A549 (cell line): Measurements from ENCODE around the gene GNAO1. TPM values are rescaled to one million over a fixed set of nuclear protein-coding genes. Genes with fewer than 3 reads are reported as not detected.

Experiments used
- ATAC-seq, 2 experiments: fragments of 200-7000 bp in 1 of 2; fragments of >200 bp in 1 of 2; cut with Nextera tagmentation in 1 of 2; cut with Tn5 transposase in 1 of 2; 3 replicates each; pipeline versions ENCODE4 v1.8.0 to v1.9.1; 2018 to 2020; ENCODE audit warnings: mild to moderate bottlenecking in 1 of 2, moderate library complexity in 1 of 2
- CTCF ChIA-PET: fragments of 300-600 bp; sonication (Branson Sonifier 250); formaldehyde crosslinking; extraction: SDS; loops from one replicate; lab custom pipeline; 2021; ENCODE audit warnings: antibody characterized with exemption, inconsistent platforms; lab: Yijun Ruan, JAX
- POLR2A ChIA-PET: fragments of 350-600 bp; formaldehyde crosslinking; extraction: SDS; loops from one replicate; lab custom pipeline; 2021; ENCODE audit warnings: antibody characterized with exemption, inconsistent platforms; lab: Yijun Ruan, JAX
- DNase-seq, 2 experiments: peaks; one replicate each; pipeline versions ENCODE4 v3.0.0 to v3.0.0-alpha.2; 2011 to 2016; ENCODE audit warnings: low read depth in 1 of 2, low spot score in 1 of 2
- FAIRE-seq: peaks from 2 replicates; lab custom pipeline; 2011; peaks lifted over from hg19 to GRCh38; lab: Jason Lieb, UNC
- H3K27ac ChIP-seq, 2 experiments: fragments of >200 bp; sonication (Bioruptor Twin); formaldehyde crosslinking; 3 replicates each; pipeline ENCODE4 v1.5.1; 2016 to 2017
- H3K4me1 ChIP-seq: fragments of >200 bp; sonication (Bioruptor Twin); formaldehyde crosslinking; 3 replicates; pipeline ENCODE4 v1.6.1; 2016
- H3K4me2 ChIP-seq: fragments of >200 bp; sonication (Bioruptor Twin); formaldehyde crosslinking; 3 replicates; pipeline ENCODE4 v1.6.1; 2016
- H3K4me3 ChIP-seq: fragments of >200 bp; sonication (Bioruptor Twin); formaldehyde crosslinking; 3 replicates; pipeline ENCODE4 v1.5.1; 2016
- H3K9me3 ChIP-seq: fragments of >200 bp; sonication (Bioruptor Twin); formaldehyde crosslinking; 3 replicates; pipeline ENCODE4 v1.6.1; 2016
- BHLHE40 ChIP-seq: IDR thresholded peaks from 2 replicates; pipeline ENCODE4 v1.6.1; 2012; ENCODE audit warnings: low read depth, low read length, inconsistent platforms
- CBX2 ChIP-seq: fragments of 200-600 bp; sonication (generic); IDR thresholded peaks from 2 replicates; pipeline ENCODE4 v1.6.1; 2016; ENCODE audit warnings: low read depth, mild to moderate bottlenecking, borderline replicate concordance
- CBX8 ChIP-seq: fragments of 200-600 bp; sonication (generic); IDR thresholded peaks from 2 replicates; pipeline ENCODE4 v1.6.1; 2016
- CHD2 ChIP-seq: fragments of 150-350 bp; IDR thresholded peaks from 2 replicates; pipeline ENCODE4 v1.6.1; 2014; ENCODE audit warnings: low read length; ENCODE audit not compliant: partially characterized antibody
- CTCF ChIP-seq: fragments of >200 bp; sonication (Bioruptor Twin); formaldehyde crosslinking; IDR thresholded peaks from 3 replicates; pipeline ENCODE4 v1.5.1; 2016
- EHMT2 ChIP-seq: fragments of 200-600 bp; sonication (generic); IDR thresholded peaks from 2 replicates; pipeline ENCODE4 v1.6.1; 2016; ENCODE audit warnings: antibody characterized with exemption, low read depth, mild to moderate bottlenecking, moderate library complexity
- ESRRA ChIP-seq: fragments of 150-350 bp; IDR thresholded peaks from 2 replicates; pipeline ENCODE4 v1.6.1; 2014; ENCODE audit warnings: mild to moderate bottlenecking, low read length, borderline replicate concordance
- FOXS1 ChIP-seq: fragments of 250-450 bp; sonication (Bioruptor Pico); IDR thresholded peaks from 2 replicates; pipeline ENCODE4 v1.5.0; 2020; ENCODE audit warnings: mild to moderate bottlenecking, moderate library complexity
- GATA3 ChIP-seq: IDR thresholded peaks from 2 replicates; pipeline ENCODE4 v1.6.1; 2012; ENCODE audit warnings: borderline replicate concordance
- HES2 ChIP-seq: fragments of >200 bp; sonication (Bioruptor Twin); formaldehyde crosslinking; IDR thresholded peaks from 2 replicates; pipeline ENCODE4 v1.6.1; 2016
- HMGXB4 ChIP-seq: fragments of 250-450 bp; sonication (Bioruptor Pico); IDR thresholded peaks from 2 replicates; pipeline ENCODE4 v1.5.0; 2021; ENCODE audit warnings: mild to moderate bottlenecking, moderate library complexity, borderline replicate concordance
- HOXB5 ChIP-seq: fragments of 250-450 bp; sonication (Bioruptor Pico); IDR thresholded peaks from 2 replicates; pipeline ENCODE4 v1.5.0; 2020; ENCODE audit warnings: mild to moderate bottlenecking, moderate library complexity
- JUN ChIP-seq, 2 experiments: fragments of >200 bp; sonication (Bioruptor Twin); formaldehyde crosslinking; IDR thresholded peaks; 2 replicates in 1 of 2; 3 replicates in 1 of 2; pipeline ENCODE4 v1.6.1; 2016 to 2017
- MAX ChIP-seq: IDR thresholded peaks from 2 replicates; pipeline ENCODE4 v1.6.1; 2012
- MAZ ChIP-seq: fragments of 150-350 bp; IDR thresholded peaks from 2 replicates; pipeline ENCODE4 v1.6.1; 2014; ENCODE audit warnings: antibody characterized with exemption, low read depth, low read length, borderline replicate concordance
- MYC ChIP-seq: IDR thresholded peaks from 2 replicates; pipeline ENCODE4 v1.6.1; 2012; ENCODE audit warnings: mild to moderate bottlenecking, inconsistent platforms, low read length, improper control_type of control experiment, borderline replicate concordance
- PHF8 ChIP-seq: fragments of 200-600 bp; sonication (generic); IDR thresholded peaks from 2 replicates; pipeline ENCODE4 v1.6.1; 2016; ENCODE audit warnings: low read depth, mild to moderate bottlenecking, antibody characterized with exemption, moderate library complexity, borderline replicate concordance
- RARB ChIP-seq: fragments of 250-450 bp; sonication (Bioruptor Pico); IDR thresholded peaks from 2 replicates; pipeline ENCODE4 v1.8.0; 2021; ENCODE audit warnings: mild to moderate bottlenecking, moderate library complexity
- RNF2 ChIP-seq: fragments of 200-600 bp; sonication (generic); IDR thresholded peaks from 2 replicates; pipeline ENCODE4 v1.6.1; 2016; ENCODE audit warnings: low read depth, mild to moderate bottlenecking, antibody characterized with exemption, moderate library complexity, borderline replicate concordance
- SMC3 ChIP-seq: fragments of >200 bp; sonication (Bioruptor Twin); formaldehyde crosslinking; IDR thresholded peaks from 3 replicates; pipeline ENCODE4 v1.6.1; 2018; ENCODE audit warnings: inconsistent platforms
- TP53 ChIP-seq: fragments of 250-450 bp; sonication (Bioruptor Pico); IDR thresholded peaks from 2 replicates; pipeline ENCODE4 v1.5.0; 2021; ENCODE audit warnings: mild to moderate bottlenecking, moderate library complexity
- USF2 ChIP-seq: fragments of 450-650 bp; IDR thresholded peaks from 2 replicates; pipeline ENCODE4 v1.6.1; 2014; ENCODE audit warnings: antibody characterized with exemption
- ZC3H11A ChIP-seq: fragments of 450-650 bp; IDR thresholded peaks from 2 replicates; pipeline ENCODE4 v1.6.1; 2014; ENCODE audit warnings: antibody characterized with exemption, mild to moderate bottlenecking
- WGBS: methylation state at CpG from one replicate; pipeline ENCODE4 v1.1.6; 2017; ENCODE audit errors: missing lambda C conversion rate; 5-methylcytosine and 5-hydroxymethylcytosine counted together
- polyA plus RNA-seq, 4 experiments: library from polyadenylated mRNA; depleted of rRNA in 3 of 4; stranded (reverse); fragments of >200 nt; fragmentation: RNase III in 1 of 4; extraction: RNeasy Plus Mini Kit Qiagen cat#74134 plus additional on column Dnase treatment in 1 of 4; gene quantifications; 2 replicates in 3 of 4; 3 replicates in 1 of 4; pipeline ENCODE4 v1.2.3, GENCODE V29; 2011 to 2017

GNAO1 gene
- polyA plus RNA-seq, 2 of the 4 experiments (the other 2 are of a cell fraction), result 0.22 to 0.23 TPM

- Histone ChIP-seq H3K4me2 (no peak overlapping the region), H3K4me1 (peaks cover 10% of the 10 kb centered on the region; the same call in 1 of the 3 replicates), H3K27ac (no peak overlapping the region), H3K9me3 (no peaks in the 10 kb centered on the region), H3K4me3 (no peak overlapping the region)
- no peak for TF ChIP-seq SMC3
- TF ChIP-seq EHMT2, result no peak
- no peak for TF ChIP-seq RARB (CRISPR knock-in tag)
- TF ChIP-seq MYC, result no peak
- no peak for TF ChIP-seq TP53 (CRISPR knock-in tag)
- no peak for TF ChIP-seq HOXB5 (CRISPR knock-in tag)
- TF ChIP-seq PHF8, result no peak
- TF ChIP-seq HMGXB4 (CRISPR knock-in tag), result no peak
- TF ChIP-seq ESRRA, result no peak
- no peak for TF ChIP-seq MAZ
- no peak for TF ChIP-seq USF2
- no peak for TF ChIP-seq ZC3H11A
- TF ChIP-seq HES2, result no peak
- no peak for TF ChIP-seq FOXS1 (CRISPR knock-in tag)
- TF ChIP-seq CHD2, result no peak
- TF ChIP-seq CBX8, result no peak
- no peak for FAIRE-seq
- POLR2A ChIA-PET, result interaction anchor here (0.6 kb wide), 1 partner anchor 63 kb away, joined by 3 read pairs; no protein-coding TSS in a partner anchor
- WGBS, result 71% methylated on average over 17 of the region's 25 CpGs
- CTCF ChIA-PET, result interaction anchor here (1.5 to 5.0 kb wide), 4 partner anchors 7 to 16 kb away, joined by 6 to 39 read pairs (median 14); no protein-coding TSS in a partner anchor
- DNase-seq, result no peak
- ATAC-seq, result peak in 1 of 2 experiments; percentile 33; a peak in 3 of 6 replicates
Observed at GRCh38 chr16:56348168-56349085, 157.1 kb downstream of the GNAO1 start.

- Histone ChIP-seq H3K27ac (no peak overlapping the region), H3K4me3 (no peak overlapping the region), H3K4me2 (no peak overlapping the region), H3K9me3 (no peaks in the 10 kb centered on the region), H3K4me1 (peaks cover 6% of the 10 kb centered on the region; the same call in 1 of the 3 replicates)
- ATAC-seq, result peak; percentile 36 to 57; a peak in 4 of 6 replicates
- no peak for FAIRE-seq
- TF ChIP-seq GATA3, result no peak
- no peak for TF ChIP-seq RARB (CRISPR knock-in tag)
- no peak for TF ChIP-seq BHLHE40
- no peak for TF ChIP-seq JUN (IDR thresholded peaks at IDR 0.05)
- no peak for TF ChIP-seq CBX2
- CTCF ChIA-PET, result interaction anchor here (1.5 to 3.6 kb wide), 3 partner anchors 10 to 16 kb away, joined by 6 to 20 read pairs (median 9); no protein-coding TSS in a partner anchor
- no CpG with 5 or more reads among the region's 2 CpGs for WGBS
- POLR2A ChIA-PET, result no interaction called here
- DNase-seq, result no peak
Observed at GRCh38 chr16:56349086-56349415, 157.8 kb downstream of the GNAO1 start.

- POLR2A ChIA-PET, result no interaction called here
- WGBS, result 81% methylated on average over 14 of the region's 16 CpGs
- Histone ChIP-seq H3K4me3 (no peak overlapping the region), H3K4me1 (no peaks in the 10 kb centered on the region), H3K9me3 (no peaks in the 10 kb centered on the region), H3K27ac (no peak overlapping the region), H3K4me2 (no peak overlapping the region)
- ATAC-seq (no peak), FAIRE-seq (no peak), DNase-seq (no peak)
- CTCF ChIA-PET, result interaction anchor here (0.5 to 3.6 kb wide), 4 partner anchors 11 to 39 kb away, joined by 4 to 20 read pairs (median 8); no protein-coding TSS in a partner anchor
- no peak for TF ChIP-seq MAX
- no peak for TF ChIP-seq ESRRA
- no peak for TF ChIP-seq HMGXB4 (CRISPR knock-in tag)
- TF ChIP-seq USF2, result no peak
- TF ChIP-seq CBX8, result no peak
- TF ChIP-seq ZC3H11A, result no peak
- TF ChIP-seq FOXS1 (CRISPR knock-in tag), result no peak
- no peak for TF ChIP-seq RNF2
- no peak for TF ChIP-seq CTCF
Observed at GRCh38 chr16:56349711-56350161, 158.4 kb downstream of the GNAO1 start.
